ENCODE measurements around the gene ASB10. TPM values are rescaled to one million over a fixed set of nuclear protein-coding genes. Genes with fewer than 3 reads are reported as not detected.

The ASB10 gene
- total and polyA plus RNA-seq, 2 experiments from 2014 or later: not detected

DNA sequence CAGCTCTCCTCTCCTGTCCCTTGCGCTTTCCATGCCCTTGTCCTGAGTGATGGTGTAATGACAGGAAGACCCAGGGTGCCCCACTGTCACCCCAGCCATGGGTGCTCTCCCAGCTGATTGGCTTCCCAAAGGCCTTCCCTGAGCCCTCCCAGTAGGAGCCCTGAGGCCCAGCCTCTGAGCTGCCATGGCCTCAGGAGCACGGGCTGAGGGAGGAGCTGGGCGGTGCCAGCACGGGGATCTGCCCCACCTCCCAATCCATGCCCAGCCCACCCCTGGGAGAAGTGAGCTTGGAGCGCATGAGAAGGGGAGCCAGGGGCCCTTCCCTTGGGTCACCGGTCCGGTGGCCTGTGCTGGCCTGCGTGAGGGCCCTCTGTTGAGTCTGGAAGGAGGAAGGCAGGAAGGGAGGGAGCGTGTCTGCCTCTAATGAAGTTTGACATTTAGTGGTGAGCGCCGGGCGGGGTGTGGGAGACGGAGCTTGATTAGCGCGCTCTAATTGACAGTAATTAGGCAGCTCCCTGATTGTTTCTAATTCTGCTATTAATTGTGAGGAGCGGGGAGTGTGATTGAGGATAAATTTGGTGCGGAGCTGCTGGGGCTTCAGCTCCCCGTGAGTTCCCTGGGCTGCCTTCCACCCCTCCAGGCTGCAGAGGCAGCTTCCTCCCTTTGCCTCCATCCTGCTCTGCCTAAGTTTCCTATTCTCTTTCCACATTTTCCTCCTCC is 47.8 kb downstream of the ASB10 start (continued):
- TF ChIP-seq, protein P1, sequence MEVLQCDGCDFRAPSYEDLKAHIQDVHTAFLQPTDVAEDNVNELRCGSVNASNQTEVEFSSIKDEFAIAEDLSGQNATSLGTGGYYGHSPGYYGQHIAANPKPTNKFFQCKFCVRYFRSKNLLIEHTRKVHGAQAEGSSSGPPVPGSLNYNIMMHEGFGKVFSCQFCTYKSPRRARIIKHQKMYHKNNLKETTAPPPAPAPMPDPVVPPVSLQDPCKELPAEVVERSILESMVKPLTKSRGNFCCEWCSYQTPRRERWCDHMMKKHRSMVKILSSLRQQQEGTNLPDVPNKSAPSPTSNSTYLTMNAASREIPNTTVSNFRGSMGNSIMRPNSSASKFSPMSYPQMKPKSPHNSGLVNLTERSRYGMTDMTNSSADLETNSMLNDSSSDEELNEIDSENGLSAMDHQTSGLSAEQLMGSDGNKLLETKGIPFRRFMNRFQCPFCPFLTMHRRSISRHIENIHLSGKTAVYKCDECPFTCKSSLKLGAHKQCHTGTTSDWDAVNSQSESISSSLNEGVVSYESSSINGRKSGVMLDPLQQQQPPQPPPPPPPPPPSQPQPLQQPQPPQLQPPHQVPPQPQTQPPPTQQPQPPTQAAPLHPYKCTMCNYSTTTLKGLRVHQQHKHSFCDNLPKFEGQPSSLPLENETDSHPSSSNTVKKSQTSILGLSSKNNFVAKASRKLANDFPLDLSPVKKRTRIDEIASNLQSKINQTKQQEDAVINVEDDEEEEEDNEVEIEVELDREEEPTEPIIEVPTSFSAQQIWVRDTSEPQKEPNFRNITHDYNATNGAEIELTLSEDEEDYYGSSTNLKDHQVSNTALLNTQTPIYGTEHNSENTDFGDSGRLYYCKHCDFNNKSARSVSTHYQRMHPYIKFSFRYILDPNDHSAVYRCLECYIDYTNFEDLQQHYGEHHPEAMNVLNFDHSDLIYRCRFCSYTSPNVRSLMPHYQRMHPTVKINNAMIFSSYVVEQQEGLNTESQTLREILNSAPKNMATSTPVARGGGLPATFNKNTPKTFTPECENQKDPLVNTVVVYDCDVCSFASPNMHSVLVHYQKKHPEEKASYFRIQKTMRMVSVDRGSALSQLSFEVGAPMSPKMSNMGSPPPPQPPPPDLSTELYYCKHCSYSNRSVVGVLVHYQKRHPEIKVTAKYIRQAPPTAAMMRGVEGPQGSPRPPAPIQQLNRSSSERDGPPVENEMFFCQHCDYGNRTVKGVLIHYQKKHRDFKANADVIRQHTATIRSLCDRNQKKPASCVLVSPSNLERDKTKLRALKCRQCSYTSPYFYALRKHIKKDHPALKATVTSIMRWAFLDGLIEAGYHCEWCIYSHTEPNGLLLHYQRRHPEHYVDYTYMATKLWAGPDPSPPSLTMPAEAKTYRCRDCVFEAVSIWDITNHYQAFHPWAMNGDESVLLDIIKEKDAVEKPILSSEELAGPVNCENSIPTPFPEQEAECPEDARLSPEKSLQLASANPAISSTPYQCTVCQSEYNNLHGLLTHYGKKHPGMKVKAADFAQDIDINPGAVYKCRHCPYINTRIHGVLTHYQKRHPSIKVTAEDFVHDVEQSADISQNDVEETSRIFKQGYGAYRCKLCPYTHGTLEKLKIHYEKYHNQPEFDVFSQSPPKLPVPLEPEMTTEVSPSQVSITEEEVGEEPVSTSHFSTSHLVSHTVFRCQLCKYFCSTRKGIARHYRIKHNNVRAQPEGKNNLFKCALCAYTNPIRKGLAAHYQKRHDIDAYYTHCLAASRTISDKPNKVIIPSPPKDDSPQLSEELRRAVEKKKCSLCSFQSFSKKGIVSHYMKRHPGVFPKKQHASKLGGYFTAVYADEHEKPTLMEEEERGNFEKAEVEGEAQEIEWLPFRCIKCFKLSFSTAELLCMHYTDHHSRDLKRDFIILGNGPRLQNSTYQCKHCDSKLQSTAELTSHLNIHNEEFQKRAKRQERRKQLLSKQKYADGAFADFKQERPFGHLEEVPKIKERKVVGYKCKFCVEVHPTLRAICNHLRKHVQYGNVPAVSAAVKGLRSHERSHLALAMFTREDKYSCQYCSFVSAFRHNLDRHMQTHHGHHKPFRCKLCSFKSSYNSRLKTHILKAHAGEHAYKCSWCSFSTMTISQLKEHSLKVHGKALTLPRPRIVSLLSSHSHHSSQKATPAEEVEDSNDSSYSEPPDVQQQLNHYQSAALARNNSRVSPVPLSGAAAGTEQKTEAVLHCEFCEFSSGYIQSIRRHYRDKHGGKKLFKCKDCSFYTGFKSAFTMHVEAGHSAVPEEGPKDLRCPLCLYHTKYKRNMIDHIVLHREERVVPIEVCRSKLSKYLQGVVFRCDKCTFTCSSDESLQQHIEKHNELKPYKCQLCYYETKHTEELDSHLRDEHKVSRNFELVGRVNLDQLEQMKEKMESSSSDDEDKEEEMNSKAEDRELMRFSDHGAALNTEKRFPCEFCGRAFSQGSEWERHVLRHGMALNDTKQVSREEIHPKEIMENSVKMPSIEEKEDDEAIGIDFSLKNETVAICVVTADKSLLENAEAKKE (CRISPR knock-in tag; IDR thresholded peaks at IDR 0.05): no peak

DNA sequence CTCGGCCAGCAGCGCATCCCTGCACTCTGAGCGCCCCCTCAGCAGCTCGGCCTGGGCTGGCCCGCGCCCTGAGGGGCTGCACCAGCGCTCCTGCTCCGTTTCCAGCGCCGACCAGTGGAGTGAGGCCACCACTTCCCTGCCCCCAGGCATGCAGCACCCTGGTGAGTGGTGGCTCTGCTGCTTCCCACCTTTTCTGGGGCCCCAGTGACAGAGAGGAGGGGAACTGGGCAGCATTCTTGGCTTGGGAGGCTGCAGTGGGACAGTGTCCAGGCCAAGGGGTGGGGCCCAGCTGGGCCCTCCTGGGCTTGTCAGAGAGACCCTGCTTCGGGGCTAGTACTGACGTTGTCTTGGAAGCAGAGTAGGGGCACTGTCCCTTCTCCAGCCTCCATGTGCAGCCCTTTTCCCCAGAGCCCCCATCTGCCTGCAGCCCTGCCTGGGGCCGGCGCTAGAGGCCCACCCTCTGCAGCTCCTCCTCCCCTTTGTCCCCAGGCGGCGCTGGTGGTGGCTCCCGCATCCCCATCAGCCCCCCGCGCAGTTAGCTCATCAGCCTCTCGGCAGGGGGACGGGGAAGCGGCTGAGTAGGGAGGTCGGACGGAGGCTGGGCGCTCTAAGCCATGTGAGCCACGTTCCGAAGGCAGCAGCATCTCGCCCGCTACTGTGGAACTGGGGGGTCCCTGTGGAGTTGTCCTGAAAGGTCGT is 48.7 kb downstream of the ASB10 start:
- peaks cover 23% of the 10 kb centered on the region for H3K4me1 ChIP-seq (ENCODE audit: insufficient read depth)
- H3K27me3 ChIP-seq (ENCODE audit: insufficient read depth): peaks cover 20% of the 10 kb centered on the region
- DNase-seq (ENCODE audit: low spot score) (peak; percentile 76), ATAC-seq (peak; percentile 54)
- H3K4me2 ChIP-seq: peak overlapping the region; percentile 74
- H3K36me3 ChIP-seq (ENCODE audit: insufficient read depth): no peaks in the 10 kb centered on the region
- peaks cover 54% of the 10 kb centered on the region for H3K4me1 Mint-ChIP-seq
- no peak overlapping the region for H3K27ac ChIP-seq (ENCODE audit: low read depth)
- peaks cover 7% of the 10 kb centered on the region for H4K20me1 ChIP-seq (replicated peaks; ENCODE audit: insufficient read depth)
- H3K27ac Mint-ChIP-seq: no peak overlapping the region
- peaks cover 19% of the 10 kb centered on the region for H3K27me3 Mint-ChIP-seq (ENCODE audit: insufficient read depth, low read depth, poor library complexity)
- no peak overlapping the region for H2AFZ ChIP-seq
- no peaks in the 10 kb centered on the region for H3K9me3 Mint-ChIP-seq
- H3K4me3 ChIP-seq: peak overlapping the region; percentile 41
- no peaks in the 10 kb centered on the region for H3K9me2 ChIP-seq (ENCODE audit: insufficient read depth)
- no peaks in the 10 kb centered on the region for H3K79me2 ChIP-seq (replicated peaks; ENCODE audit: insufficient read depth)
- H3K36me3 Mint-ChIP-seq (ENCODE audit: low read depth): peaks cover 21% of the 10 kb centered on the region
- H3K4me3 Mint-ChIP-seq: peak overlapping the region; percentile 38
- 0 out of 2 replicates have a peak, but pooled peaks cover 2% of the 10 kb centered on the region for H3F3A ChIP-seq (replicated peaks; ENCODE audit: low read depth)
- TF ChIP-seq, protein P2, sequence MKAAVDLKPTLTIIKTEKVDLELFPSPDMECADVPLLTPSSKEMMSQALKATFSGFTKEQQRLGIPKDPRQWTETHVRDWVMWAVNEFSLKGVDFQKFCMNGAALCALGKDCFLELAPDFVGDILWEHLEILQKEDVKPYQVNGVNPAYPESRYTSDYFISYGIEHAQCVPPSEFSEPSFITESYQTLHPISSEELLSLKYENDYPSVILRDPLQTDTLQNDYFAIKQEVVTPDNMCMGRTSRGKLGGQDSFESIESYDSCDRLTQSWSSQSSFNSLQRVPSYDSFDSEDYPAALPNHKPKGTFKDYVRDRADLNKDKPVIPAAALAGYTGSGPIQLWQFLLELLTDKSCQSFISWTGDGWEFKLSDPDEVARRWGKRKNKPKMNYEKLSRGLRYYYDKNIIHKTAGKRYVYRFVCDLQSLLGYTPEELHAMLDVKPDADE (IDR thresholded peaks at IDR 0.05): no peak
- TF ChIP-seq, protein P3, sequence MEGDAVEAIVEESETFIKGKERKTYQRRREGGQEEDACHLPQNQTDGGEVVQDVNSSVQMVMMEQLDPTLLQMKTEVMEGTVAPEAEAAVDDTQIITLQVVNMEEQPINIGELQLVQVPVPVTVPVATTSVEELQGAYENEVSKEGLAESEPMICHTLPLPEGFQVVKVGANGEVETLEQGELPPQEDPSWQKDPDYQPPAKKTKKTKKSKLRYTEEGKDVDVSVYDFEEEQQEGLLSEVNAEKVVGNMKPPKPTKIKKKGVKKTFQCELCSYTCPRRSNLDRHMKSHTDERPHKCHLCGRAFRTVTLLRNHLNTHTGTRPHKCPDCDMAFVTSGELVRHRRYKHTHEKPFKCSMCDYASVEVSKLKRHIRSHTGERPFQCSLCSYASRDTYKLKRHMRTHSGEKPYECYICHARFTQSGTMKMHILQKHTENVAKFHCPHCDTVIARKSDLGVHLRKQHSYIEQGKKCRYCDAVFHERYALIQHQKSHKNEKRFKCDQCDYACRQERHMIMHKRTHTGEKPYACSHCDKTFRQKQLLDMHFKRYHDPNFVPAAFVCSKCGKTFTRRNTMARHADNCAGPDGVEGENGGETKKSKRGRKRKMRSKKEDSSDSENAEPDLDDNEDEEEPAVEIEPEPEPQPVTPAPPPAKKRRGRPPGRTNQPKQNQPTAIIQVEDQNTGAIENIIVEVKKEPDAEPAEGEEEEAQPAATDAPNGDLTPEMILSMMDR (conservative IDR thresholded peaks at IDR 0.05; ENCODE audit: low read depth in 2 of 2): peak; percentile 10 to 53; a peak in 2 of 4 replicates
- TF ChIP-seq ZNF331 (CRISPR knock-in tag; IDR thresholded peaks at IDR 0.05; ENCODE audit: low read depth) (no peak), JUNB (IDR thresholded peaks at IDR 0.05; ENCODE audit: unreplicated experiment) (no peak), EZH2phosphoT487 (IDR thresholded peaks at IDR 0.05; ENCODE audit: unreplicated experiment) (no peak), EZH2 (IDR thresholded peaks at IDR 0.05; ENCODE audit: low read depth, unreplicated experiment) (no peak), ZNF114 (CRISPR knock-in tag; IDR thresholded peaks at IDR 0.05) (no peak), CREB1 (CRISPR knock-in tag; IDR thresholded peaks at IDR 0.05; ENCODE audit: low read depth) (no peak), POLR2AphosphoS5 (IDR thresholded peaks at IDR 0.05; ENCODE audit: low read depth) (0 out of 2 replicates have a peak, but pooled peaks have one; percentile 15)
- TF ChIP-seq, protein P4, sequence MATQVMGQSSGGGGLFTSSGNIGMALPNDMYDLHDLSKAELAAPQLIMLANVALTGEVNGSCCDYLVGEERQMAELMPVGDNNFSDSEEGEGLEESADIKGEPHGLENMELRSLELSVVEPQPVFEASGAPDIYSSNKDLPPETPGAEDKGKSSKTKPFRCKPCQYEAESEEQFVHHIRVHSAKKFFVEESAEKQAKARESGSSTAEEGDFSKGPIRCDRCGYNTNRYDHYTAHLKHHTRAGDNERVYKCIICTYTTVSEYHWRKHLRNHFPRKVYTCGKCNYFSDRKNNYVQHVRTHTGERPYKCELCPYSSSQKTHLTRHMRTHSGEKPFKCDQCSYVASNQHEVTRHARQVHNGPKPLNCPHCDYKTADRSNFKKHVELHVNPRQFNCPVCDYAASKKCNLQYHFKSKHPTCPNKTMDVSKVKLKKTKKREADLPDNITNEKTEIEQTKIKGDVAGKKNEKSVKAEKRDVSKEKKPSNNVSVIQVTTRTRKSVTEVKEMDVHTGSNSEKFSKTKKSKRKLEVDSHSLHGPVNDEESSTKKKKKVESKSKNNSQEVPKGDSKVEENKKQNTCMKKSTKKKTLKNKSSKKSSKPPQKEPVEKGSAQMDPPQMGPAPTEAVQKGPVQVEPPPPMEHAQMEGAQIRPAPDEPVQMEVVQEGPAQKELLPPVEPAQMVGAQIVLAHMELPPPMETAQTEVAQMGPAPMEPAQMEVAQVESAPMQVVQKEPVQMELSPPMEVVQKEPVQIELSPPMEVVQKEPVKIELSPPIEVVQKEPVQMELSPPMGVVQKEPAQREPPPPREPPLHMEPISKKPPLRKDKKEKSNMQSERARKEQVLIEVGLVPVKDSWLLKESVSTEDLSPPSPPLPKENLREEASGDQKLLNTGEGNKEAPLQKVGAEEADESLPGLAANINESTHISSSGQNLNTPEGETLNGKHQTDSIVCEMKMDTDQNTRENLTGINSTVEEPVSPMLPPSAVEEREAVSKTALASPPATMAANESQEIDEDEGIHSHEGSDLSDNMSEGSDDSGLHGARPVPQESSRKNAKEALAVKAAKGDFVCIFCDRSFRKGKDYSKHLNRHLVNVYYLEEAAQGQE (IDR thresholded peaks at IDR 0.05; ENCODE audit: unreplicated experiment): no peak
